HG03108 (cell line): ENCODE data around the gene STXBP6.

ENCODE experiments used
- ATAC-seq: cut with Tn5 transposase; IDR thresholded peaks from one replicate; pipeline ENCODE4 v1.9.1; 2021; ENCODE audit warnings: moderate library complexity; ENCODE audit not compliant: unreplicated experiment

The STXBP6 gene

DNA sequence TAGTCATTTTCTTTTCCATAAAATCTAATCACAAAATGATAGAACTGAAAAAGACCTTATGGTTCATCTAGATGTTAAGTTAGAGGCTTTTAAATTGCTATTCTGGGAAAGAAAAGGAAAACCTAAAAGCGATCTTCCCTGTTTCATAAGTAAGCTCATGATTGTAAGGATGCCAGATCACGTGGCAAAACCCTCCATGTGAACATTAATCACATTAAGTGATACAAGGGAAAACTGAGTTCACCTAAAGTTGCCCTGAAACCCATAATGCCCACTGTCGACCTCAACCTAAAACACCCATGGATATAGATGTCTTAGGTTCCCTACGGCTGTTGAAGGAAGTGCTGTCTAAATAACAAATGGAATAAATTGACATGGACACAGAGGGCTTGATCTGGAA, 3.0 kb upstream of the STXBP6 start:
- ATAC-seq: no peak

DNA sequence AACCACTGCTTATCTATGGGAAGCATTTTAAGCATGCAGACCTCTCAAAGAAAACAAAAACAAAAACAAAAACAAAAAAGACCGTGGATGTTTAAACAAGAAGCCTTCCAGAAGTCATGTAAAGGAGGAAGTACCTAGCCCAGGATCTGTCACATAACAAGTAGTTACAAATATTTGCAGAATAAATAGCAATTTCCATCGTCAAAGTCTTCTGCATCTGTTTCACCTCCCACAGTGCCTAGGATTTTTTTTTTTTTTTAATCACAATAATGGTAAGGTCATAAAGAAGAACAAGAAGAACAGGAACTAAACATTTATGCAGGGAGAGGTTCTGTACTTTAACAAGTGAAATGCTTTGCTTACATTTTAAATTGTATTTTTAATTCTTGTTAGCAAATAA, 2.4 kb upstream of the STXBP6 start:
- no peak for ATAC-seq

DNA sequence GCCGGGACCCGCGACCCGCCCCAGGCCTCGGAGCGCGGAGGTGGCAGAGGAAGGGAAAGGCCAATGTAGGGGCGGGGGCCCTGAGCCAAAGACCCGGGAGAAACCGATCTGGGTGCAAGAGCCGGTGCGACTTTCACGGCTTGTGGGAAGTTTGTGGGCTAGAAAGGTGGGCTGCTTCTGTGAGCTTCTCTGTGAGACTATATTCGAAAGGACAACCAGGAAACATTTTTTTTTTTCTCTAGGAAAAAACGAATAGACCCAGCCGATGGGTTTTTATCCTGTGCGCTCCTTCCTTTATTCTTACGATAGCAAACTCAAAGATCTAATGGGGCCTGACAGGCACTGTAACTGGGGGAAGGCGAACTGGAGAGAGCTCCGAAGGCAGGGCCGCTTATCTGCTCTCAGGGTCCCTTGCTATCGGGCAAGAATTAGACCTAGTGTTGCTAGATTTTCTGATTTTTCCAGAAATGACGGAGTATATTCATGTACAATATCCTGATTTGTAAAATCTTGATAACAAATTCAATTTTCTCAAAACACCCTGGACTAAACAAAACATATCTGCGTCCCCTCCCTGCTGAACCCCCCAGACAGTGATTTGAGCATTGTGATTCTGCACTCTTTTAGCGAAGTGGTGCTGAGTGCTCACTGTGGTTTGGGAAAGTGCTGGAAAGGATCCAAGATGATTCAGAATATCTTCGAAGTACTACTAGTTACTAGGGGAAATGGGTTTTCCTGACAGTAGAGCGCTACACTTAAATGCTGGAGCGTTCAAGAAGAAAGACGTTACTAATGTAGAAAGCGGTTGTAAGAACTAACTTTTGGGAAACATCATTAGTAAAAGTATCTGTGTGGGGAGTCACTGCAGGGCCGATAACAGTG, 563 bp upstream of the STXBP6 start:
- no peak for ATAC-seq

DNA sequence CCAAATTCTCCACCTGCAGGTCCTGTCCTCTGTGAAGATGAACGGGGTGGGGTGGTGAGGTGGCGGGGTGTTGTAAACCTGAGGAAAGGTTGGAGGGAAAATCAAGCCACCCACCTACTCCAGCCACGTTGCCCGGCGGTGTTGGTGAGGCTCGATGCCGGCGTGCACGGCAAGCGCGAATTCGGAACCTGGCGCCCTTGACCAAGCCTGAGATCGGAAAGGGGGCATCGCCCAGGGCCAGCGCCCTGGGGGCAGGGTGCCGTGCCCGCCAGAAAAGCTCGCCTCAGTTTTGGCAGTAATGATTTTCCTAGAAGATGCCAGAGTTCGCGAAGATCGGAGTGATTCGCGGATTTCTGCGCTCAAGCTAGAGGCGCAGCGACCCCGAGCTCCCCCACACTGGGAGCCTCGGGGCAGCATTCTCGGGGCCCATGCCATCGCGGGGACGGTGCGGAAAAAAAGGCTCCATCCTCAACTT, 817 bp downstream of the STXBP6 start:
- no peak for ATAC-seq

DNA sequence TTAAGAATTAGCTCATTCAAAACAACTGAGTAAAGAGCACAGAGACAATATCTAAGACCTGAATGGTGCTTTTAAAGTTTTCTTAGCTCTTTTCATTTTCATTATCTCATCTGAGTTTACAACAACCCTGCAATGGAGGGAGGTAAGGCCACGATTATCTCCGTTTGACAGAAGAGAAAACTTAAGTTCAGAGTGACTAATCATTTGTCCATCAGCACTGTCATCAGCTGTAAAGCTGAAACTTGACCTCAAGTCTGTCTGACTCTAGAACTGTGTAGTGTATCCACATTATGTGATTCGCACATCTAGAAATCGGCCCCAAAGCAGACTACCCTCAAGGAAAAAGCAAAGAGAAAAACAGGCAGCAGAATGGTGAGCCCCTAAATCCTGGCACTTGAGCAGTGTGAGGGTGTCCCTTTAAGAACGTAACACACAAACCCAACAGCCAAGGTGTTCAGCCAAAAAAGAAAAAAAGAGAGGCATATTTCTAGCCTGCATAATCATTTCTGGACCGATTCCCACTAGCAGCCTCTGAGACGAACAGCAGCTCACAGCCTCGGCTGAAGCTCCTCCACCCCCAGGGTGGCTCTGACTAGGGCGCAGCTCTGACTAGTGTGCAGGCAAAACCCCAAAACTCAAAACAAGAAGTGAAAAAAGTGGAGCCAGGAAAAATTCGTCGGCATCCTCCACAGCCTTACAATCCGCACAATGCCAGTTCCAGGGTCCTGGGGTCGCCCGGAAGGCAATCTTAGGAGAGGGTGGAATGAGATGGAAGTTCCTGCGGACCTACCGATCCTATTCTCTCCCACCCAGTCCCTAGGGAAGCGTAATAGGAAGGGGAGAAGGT, 1.6 kb downstream of the STXBP6 start:
- no peak for ATAC-seq

DNA sequence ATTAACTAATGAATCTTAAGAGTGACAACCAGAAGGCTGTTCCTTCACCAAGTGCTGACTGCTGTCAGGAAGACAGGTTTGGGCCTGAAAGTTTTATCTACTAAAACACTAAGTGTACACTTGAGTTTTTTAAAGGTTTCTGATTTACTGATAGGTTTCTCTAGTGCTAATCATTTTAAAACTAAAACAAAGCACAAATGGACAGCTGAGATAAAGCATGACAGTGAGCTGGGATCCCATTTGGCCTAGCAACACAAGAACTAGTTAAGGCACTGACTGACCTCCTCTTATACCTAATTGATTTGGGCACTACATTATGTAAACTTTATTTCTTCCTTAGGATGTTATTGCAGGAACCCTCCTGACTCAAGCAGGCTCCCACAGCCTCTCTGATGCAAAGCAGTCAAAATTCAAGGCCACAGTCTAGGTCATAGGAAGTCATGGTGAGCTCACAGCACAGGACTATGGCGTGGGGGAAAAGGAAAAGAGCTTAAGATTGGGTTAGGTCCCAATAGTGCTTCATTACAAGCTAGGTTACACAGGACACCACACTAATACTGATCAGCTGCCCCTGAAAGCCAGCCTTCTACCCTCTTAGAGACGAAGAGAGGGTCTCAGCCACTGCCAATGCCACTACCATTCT, 3.5 kb downstream of the STXBP6 start:
- ATAC-seq: no peak

DNA sequence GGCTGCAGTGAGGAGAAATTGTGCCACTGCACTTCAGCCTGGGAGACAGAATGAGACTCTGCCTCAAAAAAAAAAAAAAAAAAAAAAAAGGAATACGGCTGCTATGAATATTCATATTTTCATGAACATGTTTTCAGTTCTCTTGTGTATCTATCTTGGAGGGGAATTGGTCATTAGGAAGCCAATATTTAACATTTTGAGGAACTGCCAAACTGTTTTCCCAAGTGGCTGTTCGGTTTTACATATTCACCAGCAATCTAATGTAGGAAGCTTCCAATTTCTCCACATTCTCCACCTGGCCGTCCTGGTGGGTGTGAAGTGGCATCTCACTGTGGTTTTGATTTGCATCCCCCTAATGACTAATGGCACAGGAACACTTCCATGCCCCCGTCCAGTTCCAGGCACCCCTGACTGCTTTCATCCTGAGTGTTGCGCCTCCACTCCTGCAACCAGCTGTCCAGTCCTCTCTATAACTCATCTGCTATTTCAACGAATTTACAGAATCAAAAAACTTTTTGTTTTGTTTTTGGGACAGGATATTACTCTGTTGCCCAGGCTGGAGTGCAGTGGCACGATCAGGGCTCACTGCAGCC, 5.7 kb downstream of the STXBP6 start:
- ATAC-seq: no peak

DNA sequence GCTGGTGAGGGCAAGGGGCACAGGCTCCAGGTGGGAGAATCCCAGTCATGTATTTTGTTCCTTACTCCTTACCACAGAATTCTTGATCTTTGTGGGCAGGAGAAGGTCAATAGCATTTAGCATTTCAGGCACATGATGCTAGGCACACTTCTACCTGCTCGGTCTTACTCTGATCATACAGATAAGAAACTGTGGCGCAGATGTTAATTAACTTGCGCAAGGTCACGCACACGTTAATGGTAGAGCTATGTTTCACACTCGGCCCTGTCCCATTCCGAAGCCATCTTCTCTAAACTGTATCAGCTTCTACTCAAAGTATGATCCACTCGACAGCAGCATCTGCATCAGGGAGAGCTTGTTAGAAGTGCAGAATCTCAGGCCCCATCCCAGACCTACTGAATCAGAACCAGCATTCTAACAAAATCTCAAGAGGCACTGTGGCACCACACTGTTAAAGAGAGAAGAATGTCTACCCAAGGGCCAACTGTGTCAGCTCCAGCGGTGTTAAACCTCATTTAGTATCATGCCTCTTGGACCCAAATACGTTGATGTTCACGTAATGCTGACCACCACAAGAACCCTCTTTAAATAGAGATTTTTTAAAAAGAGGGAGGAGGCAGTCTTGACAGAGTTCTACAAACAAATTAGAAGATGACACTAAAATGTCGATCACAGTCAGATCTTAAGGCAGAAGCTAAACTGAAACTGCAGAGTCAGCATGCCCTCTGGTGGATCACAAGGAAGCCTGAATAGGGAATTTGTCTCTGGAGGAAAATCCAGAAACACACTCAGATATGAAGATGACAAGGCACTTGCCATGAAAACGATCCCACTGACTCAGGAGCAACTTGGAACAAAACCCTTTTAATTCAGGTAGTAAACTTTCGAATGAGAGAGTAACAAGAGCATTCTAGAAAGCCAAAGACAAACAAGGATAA, 7.3 kb downstream of the STXBP6 start:
- ATAC-seq: no peak

DNA sequence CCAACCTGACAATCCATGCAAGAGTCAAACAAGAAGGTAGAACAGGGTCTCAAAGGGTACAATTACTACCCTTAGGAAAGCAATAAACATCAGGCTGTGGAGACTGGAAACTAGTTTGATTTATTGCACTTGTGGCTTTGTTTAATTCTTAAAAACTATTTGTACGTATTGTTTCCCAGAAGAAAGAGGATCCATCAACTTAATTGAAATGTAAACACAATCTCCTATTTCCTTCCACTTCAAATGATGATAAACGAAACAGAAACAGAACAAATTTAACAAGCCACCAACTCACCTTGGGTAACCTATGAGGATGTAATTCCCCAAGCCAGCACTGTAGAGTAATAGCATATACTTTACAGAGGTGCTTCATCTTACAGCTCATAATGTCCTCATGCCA, 8.0 kb downstream of the STXBP6 start:
- no peak for ATAC-seq

DNA sequence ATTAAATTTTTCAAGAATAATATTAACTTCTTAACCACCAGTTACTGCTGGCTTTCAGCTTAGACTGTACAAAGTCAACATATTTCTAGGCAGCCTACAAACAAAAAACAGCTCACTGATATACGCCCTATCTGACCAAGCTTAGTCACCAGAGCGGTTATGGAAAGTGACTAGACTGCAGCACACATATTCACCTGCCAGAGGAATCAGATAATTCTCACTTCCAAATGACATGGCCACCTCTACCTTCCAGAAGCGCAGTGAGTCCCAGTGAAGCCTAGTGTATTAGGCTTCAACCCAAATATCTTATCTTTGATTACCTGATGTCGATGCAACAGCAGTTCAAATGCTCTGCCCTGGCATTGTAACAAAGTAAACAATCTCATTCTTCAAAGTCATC, 8.5 kb downstream of the STXBP6 start:
- no peak for ATAC-seq

DNA sequence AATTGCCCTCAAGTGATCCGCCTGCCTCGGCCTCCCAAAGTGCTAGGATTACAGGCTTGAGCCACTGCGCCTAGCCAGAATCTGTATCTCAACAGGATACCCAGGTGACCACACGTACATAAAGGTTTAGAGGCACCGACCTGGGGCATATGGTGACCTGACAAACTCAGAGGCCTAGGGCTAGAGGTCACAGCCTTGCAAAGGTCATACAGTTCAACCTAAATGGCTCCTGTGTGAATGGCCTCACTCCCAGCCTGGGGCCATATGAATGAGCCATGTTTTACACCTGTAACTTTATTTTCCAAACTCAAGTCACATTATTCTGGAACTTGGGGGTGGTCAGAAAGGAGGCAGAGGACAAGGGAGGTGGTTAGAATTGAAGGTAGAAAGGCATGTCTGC, 10.0 kb downstream of the STXBP6 start:
- no peak for ATAC-seq

DNA sequence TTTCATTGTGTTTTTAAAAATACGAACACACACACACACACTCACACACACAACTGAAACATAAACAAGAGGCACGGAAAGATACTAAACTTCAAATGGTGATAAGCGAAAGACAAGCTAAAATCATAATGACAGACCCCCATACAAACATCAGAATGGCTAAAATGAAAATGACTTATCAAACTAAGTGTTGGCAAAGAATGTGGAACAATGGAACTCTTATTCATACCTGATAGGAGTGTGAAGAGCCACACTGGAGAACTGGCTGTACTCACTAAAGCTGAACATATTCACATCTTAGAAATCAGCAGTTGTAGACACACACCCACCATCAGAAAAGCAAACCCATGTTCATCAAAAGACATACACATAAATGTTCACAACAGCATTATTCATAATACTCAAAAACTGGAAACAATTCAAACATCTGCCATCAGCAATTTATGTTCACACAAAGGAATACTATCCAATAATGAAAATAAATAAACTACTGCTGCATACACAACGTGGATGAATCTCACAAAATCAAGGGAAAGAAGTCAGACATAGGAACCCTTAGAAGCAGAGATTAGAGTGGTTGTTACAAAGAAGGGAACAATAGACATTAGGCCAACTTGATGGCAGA, 11.8 kb downstream of the STXBP6 start:
- no peak for ATAC-seq

DNA sequence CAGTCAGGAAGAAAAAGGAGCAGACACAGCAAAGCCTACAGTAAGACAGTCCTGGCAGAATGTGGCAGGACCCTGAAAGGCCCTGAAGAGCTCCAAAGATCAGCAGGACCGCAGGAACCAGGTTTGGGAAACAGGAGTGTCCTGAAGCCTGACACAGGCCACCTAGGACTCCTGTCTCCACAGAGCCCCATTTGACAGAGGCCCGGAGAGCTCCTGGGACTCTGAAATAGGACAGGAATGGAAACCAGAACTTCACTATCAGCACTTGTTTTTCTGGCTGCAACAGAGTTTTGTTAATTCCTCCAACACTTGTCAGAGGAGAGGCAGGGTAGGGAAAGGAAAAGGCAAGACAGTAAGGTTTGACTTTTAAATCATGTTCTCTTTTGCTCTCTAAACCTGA, 12.9 kb downstream of the STXBP6 start:
- ATAC-seq: no peak

DNA sequence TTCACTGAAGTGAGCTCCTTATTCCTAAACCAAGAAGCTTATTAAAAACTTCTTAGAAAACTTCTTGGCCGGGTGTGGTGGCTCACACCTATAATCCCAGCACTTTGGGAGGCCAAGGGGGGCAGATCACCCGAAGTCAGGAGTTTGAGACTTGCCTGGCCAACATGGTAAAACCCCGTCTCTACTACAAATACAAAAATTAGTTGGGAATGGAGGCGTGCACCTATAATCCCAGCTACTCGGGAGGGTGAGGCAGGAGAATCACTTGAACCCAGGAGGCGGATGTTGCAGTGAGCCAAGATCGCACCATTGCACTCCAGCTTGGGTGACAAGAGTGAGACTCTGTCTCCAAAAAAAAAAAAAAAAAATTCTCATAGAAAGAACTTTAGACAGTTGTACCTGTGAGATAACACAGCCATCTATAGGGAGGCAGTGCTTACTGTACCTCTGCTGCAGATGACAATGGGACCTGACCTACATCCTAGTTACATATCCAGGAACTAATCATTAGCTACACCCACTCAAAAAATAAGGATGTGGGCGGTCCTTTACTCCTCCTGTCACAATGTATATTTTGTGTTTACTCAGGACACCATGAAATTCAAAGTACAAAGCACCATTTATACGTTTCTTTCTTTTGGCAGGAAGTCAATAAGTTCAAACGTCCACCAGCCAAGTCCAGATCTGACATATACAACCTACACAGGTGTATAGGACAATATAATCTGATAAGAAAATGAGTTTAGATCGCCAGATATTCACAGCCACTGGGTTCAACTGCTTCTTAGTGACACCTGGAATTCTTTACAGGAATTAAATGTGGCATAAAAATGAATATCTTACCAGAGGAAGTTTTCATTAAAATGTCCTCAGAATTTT, 14.9 kb downstream of the STXBP6 start:
- no peak for ATAC-seq

DNA sequence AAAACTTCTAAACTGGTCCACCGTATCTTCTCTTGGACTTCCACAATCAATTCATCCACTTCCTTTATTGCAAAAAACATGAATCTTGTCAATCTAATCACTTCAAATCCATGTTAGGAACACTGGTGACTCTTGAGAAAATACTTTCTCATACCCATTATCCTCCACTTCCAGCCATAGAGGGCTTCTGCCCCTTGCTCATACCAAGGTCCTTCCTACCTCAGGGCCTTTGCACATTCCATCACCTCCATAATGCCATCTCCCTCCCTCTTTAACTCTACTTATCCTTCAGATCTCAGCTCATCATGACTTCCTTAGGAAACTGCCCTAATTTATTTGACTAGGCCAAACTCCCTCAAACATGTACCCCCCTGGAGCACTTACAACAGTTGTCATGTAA, 16.6 kb downstream of the STXBP6 start:
- ATAC-seq: no peak

DNA sequence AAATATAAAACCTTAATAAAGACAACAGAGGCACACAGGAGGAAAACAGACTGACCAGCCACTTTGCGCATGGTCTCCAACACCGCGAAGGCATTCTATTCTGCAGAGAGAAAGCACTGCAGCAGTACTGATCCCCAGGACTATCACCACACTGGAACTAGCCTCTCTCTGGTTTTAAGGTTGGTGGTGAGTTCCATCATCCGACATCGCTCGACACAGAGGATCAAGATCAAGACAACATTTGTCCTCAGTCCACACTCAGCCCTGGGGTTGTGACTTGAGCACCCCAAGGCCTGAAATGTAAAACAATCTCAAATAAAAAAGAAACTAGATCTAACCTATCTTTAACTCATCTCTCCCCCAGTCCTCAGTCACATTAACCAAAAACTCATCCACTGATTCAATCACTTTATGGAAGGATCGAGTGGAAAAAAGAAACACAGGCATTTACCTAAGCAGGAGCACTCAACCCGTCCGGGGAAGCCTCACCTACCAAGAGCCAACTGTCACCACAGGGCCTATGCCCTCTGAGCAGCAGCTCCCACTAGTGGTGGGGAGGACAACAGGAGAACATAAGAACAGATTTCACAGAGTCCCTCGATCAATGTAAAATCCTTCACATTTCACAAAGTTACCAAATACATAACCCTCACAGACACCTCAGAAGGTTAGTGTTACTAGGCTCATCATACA, 17.7 kb downstream of the STXBP6 start:
- ATAC-seq: no peak

DNA sequence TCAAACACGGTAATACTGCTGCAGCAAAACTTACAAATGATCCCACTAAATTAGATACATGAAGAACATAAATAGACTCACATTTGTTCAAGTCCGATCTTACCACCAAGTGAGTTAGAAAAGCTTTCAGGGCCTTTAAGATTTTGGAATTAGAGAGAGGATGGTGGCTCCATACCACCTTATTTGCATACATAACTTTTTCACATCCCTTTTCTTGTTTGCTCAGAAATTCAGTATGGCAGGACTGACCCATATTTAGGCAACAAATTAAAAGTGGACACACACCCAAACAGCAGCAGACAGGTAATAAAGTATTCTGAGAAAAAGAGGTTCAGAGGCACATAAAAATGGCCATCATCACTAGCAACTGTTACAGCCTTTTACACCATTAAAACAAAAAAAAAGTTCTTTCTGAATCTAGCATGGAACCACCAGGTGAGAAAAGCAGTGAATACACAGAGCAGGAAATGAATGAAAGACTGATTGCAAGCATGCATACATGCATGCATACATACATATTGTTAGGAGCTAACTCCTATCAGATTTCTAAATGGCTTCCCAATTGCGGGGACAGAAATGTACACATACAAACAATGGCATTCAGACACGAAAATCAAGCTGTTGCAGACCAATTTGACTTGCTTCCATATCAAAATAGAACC, 23.3 kb downstream of the STXBP6 start:
- no peak for ATAC-seq

DNA sequence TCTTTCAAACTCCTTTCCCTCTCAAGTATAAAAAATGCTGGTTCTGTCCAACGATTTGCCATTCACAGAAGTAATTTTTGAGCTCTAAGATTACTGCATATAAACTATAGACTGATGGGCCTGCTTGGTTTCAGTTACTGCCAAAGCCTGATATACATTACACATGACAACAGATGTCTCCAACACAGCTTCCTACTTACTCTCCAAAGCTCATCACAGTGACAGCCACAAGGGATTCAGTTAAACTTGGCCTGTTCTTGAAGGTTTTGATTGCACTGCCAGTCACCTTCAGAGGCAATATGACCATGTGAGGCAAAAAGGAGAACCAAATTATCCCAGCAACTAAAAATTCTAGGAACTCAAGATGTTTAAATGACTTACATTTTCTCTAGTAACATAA, 30.1 kb downstream of the STXBP6 start:
- no peak for ATAC-seq
